Activated CD4-positive, alpha-beta memory T cell treated with anti-CD3 and anti-CD28 coated beads for 36 hours (primary cell): ENCODE measurements around the gene TMEM74B. TPM values are rescaled to one million over a fixed set of nuclear protein-coding genes. Genes with fewer than 3 reads are reported as not detected.
A peak's percentile ranks its signal among the peaks of the same experiment; 100 is the strongest.

ENCODE experiments used
- CTCF ChIA-PET: fragments of 350-600 bp; sonication (Branson Sonifier 250); formaldehyde crosslinking; loops from one replicate; lab custom pipeline; 2021; ENCODE audit warnings: antibody characterized with exemption, inconsistent platforms; lab: Charles Lee
- POLR2A ChIA-PET: fragments of 350-600 bp; sonication (Branson Sonifier 250); formaldehyde crosslinking; loops from one replicate; lab custom pipeline; 2021; ENCODE audit warnings: antibody characterized with exemption; lab: Charles Lee
- DNase-seq: peaks from one replicate; pipeline ENCODE4 v3.0.0-alpha.2; 2020
- H3K27ac Mint-ChIP-seq: one replicate; pipeline ENCODE4 v1.8.0; 2021; ENCODE audit warnings: mixed read lengths
- H3K27me3 Mint-ChIP-seq: one replicate; pipeline ENCODE4 v1.8.0; 2021; ENCODE audit warnings: mixed read lengths
- H3K36me3 Mint-ChIP-seq: one replicate; pipeline ENCODE4 v1.8.0; 2021; ENCODE audit warnings: mixed read lengths
- H3K4me1 Mint-ChIP-seq: one replicate; pipeline ENCODE4 v1.8.0; 2021; ENCODE audit warnings: low read depth, mixed read lengths
- H3K4me3 Mint-ChIP-seq: one replicate; pipeline ENCODE4 v1.8.0; 2021; ENCODE audit warnings: mild to moderate bottlenecking, mixed read lengths
- H3K9me3 Mint-ChIP-seq: one replicate; pipeline ENCODE4 v1.8.0; 2021; ENCODE audit warnings: mixed read lengths
- intact Hi-C: fragments of 100-400 bp; cut with micrococcal nuclease; formaldehyde crosslinking; loops from one replicate; pipeline ENCODE4 v1.15.1; 2023
- total RNA-seq, 2 experiments: library from RNA; stranded (reverse); gene quantifications; one replicate each; pipeline ENCODE4 v1.2.3, GENCODE V29; 2021

Gene TMEM74B
- total RNA-seq, 2 experiments from 2014 or later: 0.63 to 1.3 TPM

GRCh38 chr20:1186367-1186991, 1.7 kb upstream of the TMEM74B start:
- no peaks in the 10 kb centered on the region for H3K36me3 Mint-ChIP-seq
- ChIA-PET POLR2A (no interaction called here), CTCF (interaction anchor here (1.0 to 1.5 kb wide), 3 partner anchors 13 to 27 kb away, joined by 3 to 5 read pairs (median 3); no protein-coding TSS in a partner anchor)
- no peak overlapping the region for H3K4me3 Mint-ChIP-seq
- H3K27ac Mint-ChIP-seq: no peak overlapping the region
- no peak for DNase-seq
- no peaks in the 10 kb centered on the region for H3K9me3 Mint-ChIP-seq
- H3K27me3 Mint-ChIP-seq: peaks cover 24% of the 10 kb centered on the region
- intact Hi-C loops: loop anchor here (1.0 kb wide), 1 partner anchor 35 kb away; no protein-coding TSS in a partner anchor
- H3K4me1 Mint-ChIP-seq: peaks cover 7% of the 10 kb centered on the region

GRCh38 chr20:1185790-1186334, 1.1 kb upstream of the TMEM74B start:
- no peak overlapping the region for H3K27ac Mint-ChIP-seq
- H3K36me3 Mint-ChIP-seq: no peaks in the 10 kb centered on the region
- no peaks in the 10 kb centered on the region for H3K9me3 Mint-ChIP-seq
- H3K27me3 Mint-ChIP-seq: peaks cover 24% of the 10 kb centered on the region
- peaks cover 7% of the 10 kb centered on the region for H3K4me1 Mint-ChIP-seq
- ChIA-PET CTCF (interaction anchor here (1.2 to 1.5 kb wide), 2 partner anchors 14 to 27 kb away, joined by 3 to 5 read pairs; no protein-coding TSS in a partner anchor), POLR2A (no interaction called here)
- intact Hi-C loops: loop anchor here (1.0 kb wide), 2 partner anchors 35 to 78 kb away; no protein-coding TSS in a partner anchor
- peak overlapping the region; percentile 23 for H3K4me3 Mint-ChIP-seq
- DNase-seq: peak; percentile 72

- POLR2A ChIA-PET: no interaction called here
- Mint-ChIP-seq H3K4me3 (no peak overlapping the region), H3K4me1 (peaks cover 7% of the 10 kb centered on the region), H3K27me3 (peaks cover 24% of the 10 kb centered on the region), H3K36me3 (no peaks in the 10 kb centered on the region), H3K27ac (no peak overlapping the region), H3K9me3 (no peaks in the 10 kb centered on the region)
- CTCF ChIA-PET: interaction anchor here (0.6 to 1.5 kb wide), 4 partner anchors 20 to 229 kb away, joined by 3 to 5 read pairs (median 5); no protein-coding TSS in a partner anchor
- intact Hi-C loops: loop anchor here (1.0 kb wide), 1 partner anchor 77 kb away; no protein-coding TSS in a partner anchor
- DNase-seq: peak; percentile 11
Observed at GRCh38 chr20:1185316-1185741, 548 bp upstream of the TMEM74B start.

GRCh38 chr20:1184260-1184637, 532 bp downstream of the TMEM74B start:
- intact Hi-C loops: no loop called here
- Mint-ChIP-seq H3K4me3 (peak overlapping the region; percentile 55), H3K4me1 (peaks cover 7% of the 10 kb centered on the region), H3K36me3 (no peaks in the 10 kb centered on the region), H3K27me3 (peaks cover 22% of the 10 kb centered on the region), H3K27ac (no peak overlapping the region), H3K9me3 (no peaks in the 10 kb centered on the region)
- ChIA-PET CTCF (interaction anchor here (1.0 to 1.5 kb wide), 3 partner anchors 25 to 365 kb away, joined by 3 to 5 read pairs (median 5); no protein-coding TSS in a partner anchor), POLR2A (no interaction called here)
- DNase-seq: no peak

- intact Hi-C loops: no loop called here
- H3K4me1 Mint-ChIP-seq: peaks cover 7% of the 10 kb centered on the region
- POLR2A ChIA-PET: no interaction called here
- H3K9me3 Mint-ChIP-seq: no peaks in the 10 kb centered on the region
- H3K27me3 Mint-ChIP-seq: peaks cover 22% of the 10 kb centered on the region
- H3K4me3 Mint-ChIP-seq: no peak overlapping the region
- H3K27ac Mint-ChIP-seq: no peak overlapping the region
- CTCF ChIA-PET: no interaction called here
- DNase-seq: no peak
- no peaks in the 10 kb centered on the region for H3K36me3 Mint-ChIP-seq
Observed at GRCh38 chr20:1183153-1183552, 1.6 kb downstream of the TMEM74B start.

GRCh38 chr20:1182106-1182505, 2.7 kb downstream of the TMEM74B start:
- POLR2A ChIA-PET: no interaction called here
- no peak overlapping the region for H3K27ac Mint-ChIP-seq
- CTCF ChIA-PET: no interaction called here
- peaks cover 7% of the 10 kb centered on the region for H3K4me1 Mint-ChIP-seq
- no peaks in the 10 kb centered on the region for H3K36me3 Mint-ChIP-seq
- no peaks in the 10 kb centered on the region for H3K9me3 Mint-ChIP-seq
- no peak for DNase-seq
- intact Hi-C loops: no loop called here
- H3K27me3 Mint-ChIP-seq: peaks cover 22% of the 10 kb centered on the region
- no peak overlapping the region for H3K4me3 Mint-ChIP-seq

GRCh38 chr20:1180949-1181348, 3.8 kb downstream of the TMEM74B start:
- Mint-ChIP-seq H3K4me1 (peaks cover 7% of the 10 kb centered on the region), H3K9me3 (no peaks in the 10 kb centered on the region), H3K27ac (no peak overlapping the region), H3K4me3 (no peak overlapping the region), H3K36me3 (no peaks in the 10 kb centered on the region), H3K27me3 (peaks cover 19% of the 10 kb centered on the region)
- DNase-seq: no peak
- ChIA-PET POLR2A (no interaction called here), CTCF (interaction anchor here (1.0 kb wide), 1 partner anchor 32 kb away, joined by 3 read pairs; no protein-coding TSS in a partner anchor)
- intact Hi-C loops: no loop called here

GRCh38 chr20:1178623-1179022, 6.2 kb downstream of the TMEM74B start:
- peaks cover 2% of the 10 kb centered on the region for H3K36me3 Mint-ChIP-seq
- no peak for DNase-seq
- no peaks in the 10 kb centered on the region for H3K4me1 Mint-ChIP-seq
- ChIA-PET POLR2A (no interaction called here), CTCF (no interaction called here)
- no peaks in the 10 kb centered on the region for H3K9me3 Mint-ChIP-seq
- peaks cover 6% of the 10 kb centered on the region for H3K27me3 Mint-ChIP-seq
- intact Hi-C loops: no loop called here
- no peak overlapping the region for H3K4me3 Mint-ChIP-seq
- H3K27ac Mint-ChIP-seq: no peak overlapping the region

GRCh38 chr20:1178103-1178502, 6.7 kb downstream of the TMEM74B start:
- no peak for DNase-seq
- no peak overlapping the region for H3K4me3 Mint-ChIP-seq
- peaks cover 5% of the 10 kb centered on the region for H3K36me3 Mint-ChIP-seq
- intact Hi-C loops: no loop called here
- CTCF ChIA-PET: no interaction called here
- POLR2A ChIA-PET: no interaction called here
- H3K27me3 Mint-ChIP-seq: peaks cover under 1% of the 10 kb centered on the region
- H3K9me3 Mint-ChIP-seq: no peaks in the 10 kb centered on the region
- H3K27ac Mint-ChIP-seq: no peak overlapping the region
- no peaks in the 10 kb centered on the region for H3K4me1 Mint-ChIP-seq

- H3K27ac Mint-ChIP-seq: no peak overlapping the region
- H3K27me3 Mint-ChIP-seq: no peaks in the 10 kb centered on the region
- no peak for DNase-seq
- H3K4me3 Mint-ChIP-seq: no peak overlapping the region
- H3K4me1 Mint-ChIP-seq: no peaks in the 10 kb centered on the region
- H3K9me3 Mint-ChIP-seq: no peaks in the 10 kb centered on the region
- peaks cover 7% of the 10 kb centered on the region for H3K36me3 Mint-ChIP-seq
- ChIA-PET CTCF (interaction anchor here (1.2 kb wide), 1 partner anchor 36 kb away, joined by 5 read pairs; no protein-coding TSS in a partner anchor), POLR2A (no interaction called here)
- intact Hi-C loops: no loop called here
Observed at GRCh38 chr20:1177680-1178079, 7.1 kb downstream of the TMEM74B start.

GRCh38 chr20:1174787-1175186, 10.0 kb downstream of the TMEM74B start:
- no peak for DNase-seq
- no peak overlapping the region for H3K4me3 Mint-ChIP-seq
- intact Hi-C loops: no loop called here
- H3K9me3 Mint-ChIP-seq: no peaks in the 10 kb centered on the region
- peaks cover 24% of the 10 kb centered on the region for H3K36me3 Mint-ChIP-seq
- POLR2A ChIA-PET: no interaction called here
- CTCF ChIA-PET: no interaction called here
- no peak overlapping the region for H3K27ac Mint-ChIP-seq
- no peaks in the 10 kb centered on the region for H3K27me3 Mint-ChIP-seq
- no peaks in the 10 kb centered on the region for H3K4me1 Mint-ChIP-seq

- H3K27me3 Mint-ChIP-seq: no peaks in the 10 kb centered on the region
- no peak for DNase-seq
- peaks cover 31% of the 10 kb centered on the region for H3K36me3 Mint-ChIP-seq
- H3K4me1 Mint-ChIP-seq: no peaks in the 10 kb centered on the region
- CTCF ChIA-PET: no interaction called here
- POLR2A ChIA-PET: no interaction called here
- no peak overlapping the region for H3K4me3 Mint-ChIP-seq
- intact Hi-C loops: no loop called here
- no peaks in the 10 kb centered on the region for H3K9me3 Mint-ChIP-seq
- H3K27ac Mint-ChIP-seq: no peak overlapping the region
Observed at GRCh38 chr20:1173698-1174097, 11.1 kb downstream of the TMEM74B start.
